Astrocyte (in vitro differentiated cells and primary cell): ENCODE results near the gene VRK3. TPM values are rescaled to one million over a fixed set of nuclear protein-coding genes. Genes with fewer than 3 reads are reported as not detected.

Experiments
- DNase-seq: peaks from one replicate; pipeline ENCODE4 v3.0.0-alpha.2; 2010; ENCODE audit warnings: low read depth
- FAIRE-seq: peaks from 2 replicates; lab custom pipeline; 2011; peaks lifted over from hg19 to GRCh38; lab: Jason Lieb, UNC
- H2AFZ ChIP-seq: 2 replicates; pipeline ENCODE4 v1.6.0; 2012; ENCODE audit warnings: low read depth, low read length, inconsistent platforms
- H3K27ac ChIP-seq: 2 replicates; pipeline ENCODE4 v1.5.1; 2011; ENCODE audit warnings: low read depth, low read length, inconsistent platforms
- H3K27me3 ChIP-seq: 2 replicates; pipeline ENCODE4 v1.6.0; 2011; ENCODE audit warnings: low read length, inconsistent platforms; ENCODE audit not compliant: insufficient read depth
- H3K36me3 ChIP-seq: 2 replicates; pipeline ENCODE4 v1.5.1; 2011; ENCODE audit warnings: low read length, inconsistent platforms; ENCODE audit not compliant: insufficient read depth
- H3K4me1 ChIP-seq: 2 replicates; pipeline ENCODE4 v1.5.1; 2011; ENCODE audit warnings: low read length, inconsistent platforms; ENCODE audit not compliant: insufficient read depth
- H3K4me2 ChIP-seq: 2 replicates; pipeline ENCODE4 v1.6.0; 2012; ENCODE audit warnings: low read length, inconsistent platforms
- H3K4me3 ChIP-seq: 2 replicates; pipeline ENCODE4 v1.5.1; 2011; ENCODE audit warnings: low read depth, mild to moderate bottlenecking, low read length, inconsistent platforms; ENCODE audit not compliant: insufficient read depth
- H3K79me2 ChIP-seq: 2 replicates; pipeline ENCODE4 v1.6.0; 2012; ENCODE audit warnings: mild to moderate bottlenecking, low read length, inconsistent platforms; ENCODE audit not compliant: insufficient read depth
- H3K9ac ChIP-seq: 2 replicates; pipeline ENCODE4 v1.6.0; 2012; ENCODE audit warnings: mild to moderate bottlenecking, low read length, inconsistent platforms
- H3K9me3 ChIP-seq: 2 replicates; pipeline ENCODE4 v1.5.1; 2012; ENCODE audit warnings: low read depth, mild to moderate bottlenecking, low read length, inconsistent platforms; ENCODE audit not compliant: insufficient read depth
- H4K20me1 ChIP-seq: 2 replicates; pipeline ENCODE4 v1.6.0; 2012; ENCODE audit warnings: low read length, inconsistent platforms; ENCODE audit not compliant: insufficient read depth
- H3K27ac Mint-ChIP-seq: one replicate; pipeline ENCODE4 v1.8.0; 2021; ENCODE audit warnings: mild to moderate bottlenecking, mixed read lengths; ENCODE audit not compliant: unreplicated experiment
- H3K27me3 Mint-ChIP-seq: one replicate; pipeline ENCODE4 v1.8.0; 2021; ENCODE audit warnings: low read depth, mixed read lengths; ENCODE audit not compliant: unreplicated experiment
- H3K36me3 Mint-ChIP-seq: one replicate; pipeline ENCODE4 v1.8.0; 2021; ENCODE audit warnings: low read depth, mixed read lengths; ENCODE audit not compliant: unreplicated experiment
- H3K4me1 Mint-ChIP-seq: one replicate; pipeline ENCODE4 v1.8.0; 2021; ENCODE audit warnings: low read depth, mixed read lengths; ENCODE audit not compliant: unreplicated experiment
- H3K4me3 Mint-ChIP-seq: one replicate; pipeline ENCODE4 v1.8.0; 2021; ENCODE audit warnings: mild to moderate bottlenecking, moderate library complexity, mixed read lengths; ENCODE audit not compliant: unreplicated experiment
- H3K9me3 Mint-ChIP-seq: one replicate; pipeline ENCODE4 v1.8.0; 2021; ENCODE audit warnings: mild to moderate bottlenecking, mixed read lengths; ENCODE audit not compliant: unreplicated experiment
- CTCF ChIP-seq: IDR thresholded peaks from 2 replicates; pipeline ENCODE4 v1.5.1; 2011; ENCODE audit warnings: low read depth, mild to moderate bottlenecking, inconsistent platforms, low read length, moderate library complexity; ENCODE audit not compliant: insufficient read depth
- EZH2 ChIP-seq: IDR thresholded peaks from 2 replicates; pipeline ENCODE4 v1.6.1; 2012; ENCODE audit warnings: mild to moderate bottlenecking, low read length, inconsistent platforms; ENCODE audit not compliant: insufficient read depth
- total RNA-seq: library from RNA; stranded (reverse); gene quantifications from 2 replicates; pipeline ENCODE4 v1.2.1, GENCODE V29; 2021

Gene VRK3
- total RNA-seq, 1 donor from 2014 or later, result 33.0 TPM

DNA sequence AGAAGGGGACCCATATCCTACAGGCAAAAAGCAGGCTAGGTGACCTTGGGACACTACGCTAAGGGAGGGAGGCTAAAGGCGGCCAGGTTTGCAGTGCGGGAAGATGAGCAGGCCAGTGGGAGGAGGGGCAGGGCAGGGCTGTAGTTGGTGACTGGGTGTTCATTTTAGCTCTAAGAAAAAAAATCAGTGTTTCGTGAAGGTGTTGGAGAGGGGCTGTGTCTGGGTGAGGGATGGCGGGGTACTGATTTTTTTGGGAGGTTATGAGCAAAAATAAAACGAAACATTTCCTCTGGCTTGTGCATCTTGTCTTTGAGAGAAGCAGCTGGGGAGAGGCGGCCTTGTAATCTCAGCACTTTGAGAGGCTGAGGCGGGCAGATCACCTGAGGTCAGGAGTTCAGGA lies 91.5 kb downstream of the VRK3 start:
- H3K9me3 Mint-ChIP-seq, result peaks cover 2% of the 10 kb centered on the region

GRCh38 chr19:49932731-49933131 lies 92.4 kb downstream of the VRK3 start:
- H3K27me3 Mint-ChIP-seq, result no peaks in the 10 kb centered on the region
- Histone ChIP-seq H3K27me3 (no peaks in the 10 kb centered on the region), H3K79me2 (peaks cover 14% of the 10 kb centered on the region), H3K4me3 (no peak overlapping the region), H3K4me2 (no peak overlapping the region), H3K9me3 (no peaks in the 10 kb centered on the region), H3K36me3 (no peaks in the 10 kb centered on the region), H4K20me1 (peaks cover 3% of the 10 kb centered on the region), H3K27ac (no peak overlapping the region), H2AFZ (no peak overlapping the region), H3K4me1 (peaks cover 4% of the 10 kb centered on the region), H3K9ac (no peak overlapping the region)
- TF ChIP-seq CTCF, result no peak
- no peak for TF ChIP-seq EZH2
- H3K36me3 Mint-ChIP-seq, result peaks cover 23% of the 10 kb centered on the region
- peaks cover 3% of the 10 kb centered on the region for H3K4me1 Mint-ChIP-seq
- H3K4me3 Mint-ChIP-seq, result no peak overlapping the region
- DNase-seq, result no peak
- peaks cover 2% of the 10 kb centered on the region for H3K9me3 Mint-ChIP-seq
- no peak overlapping the region for H3K27ac Mint-ChIP-seq
- FAIRE-seq, result no peak

More for the DNA sequence above, 91.5 kb downstream of the VRK3 start:
- Histone ChIP-seq H2AFZ (no peak overlapping the region), H3K79me2 (peaks cover 6% of the 10 kb centered on the region), H4K20me1 (no peaks in the 10 kb centered on the region), H3K36me3 (no peaks in the 10 kb centered on the region), H3K4me3 (no peak overlapping the region), H3K4me2 (no peak overlapping the region), H3K9me3 (no peaks in the 10 kb centered on the region), H3K4me1 (peaks cover 4% of the 10 kb centered on the region), H3K27me3 (no peaks in the 10 kb centered on the region), H3K9ac (no peak overlapping the region), H3K27ac (no peak overlapping the region)
- H3K27ac Mint-ChIP-seq, result no peak overlapping the region
- H3K36me3 Mint-ChIP-seq, result peaks cover 23% of the 10 kb centered on the region
- H3K4me1 Mint-ChIP-seq, result no peaks in the 10 kb centered on the region
- no peak for TF ChIP-seq CTCF
- TF ChIP-seq EZH2, result no peak
- no peak overlapping the region for H3K4me3 Mint-ChIP-seq
- DNase-seq (no peak), FAIRE-seq (no peak)
- no peaks in the 10 kb centered on the region for H3K27me3 Mint-ChIP-seq

DNA sequence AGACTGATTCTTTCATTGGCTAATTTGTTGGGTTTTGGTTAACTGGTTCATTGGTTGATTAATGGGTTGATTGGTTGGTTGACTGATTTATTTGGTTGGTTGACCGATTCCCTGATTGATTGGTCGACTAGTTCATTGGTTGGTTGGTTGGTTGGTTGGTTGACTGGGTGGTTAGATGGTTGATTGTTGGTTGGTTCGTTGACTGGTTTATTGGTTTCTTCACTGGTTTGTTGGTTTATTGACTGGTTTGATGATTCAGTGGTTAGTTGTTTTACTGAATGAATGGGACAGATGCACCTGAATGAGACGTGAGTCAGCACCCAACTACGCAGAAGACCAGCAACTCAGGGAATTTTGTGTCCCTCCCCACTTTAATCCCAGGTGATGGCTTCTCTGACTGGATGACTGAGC lies 93.1 kb downstream of the VRK3 start:
- DNase-seq, result no peak
- H4K20me1 ChIP-seq, result peaks cover 10% of the 10 kb centered on the region
- H3K4me3 Mint-ChIP-seq, result no peak overlapping the region
- H3K27me3 Mint-ChIP-seq, result no peaks in the 10 kb centered on the region
- no peak overlapping the region for H3K27ac ChIP-seq
- TF ChIP-seq CTCF (no peak), EZH2 (no peak)
- peaks cover 5% of the 10 kb centered on the region for H3K4me1 Mint-ChIP-seq
- no peak overlapping the region for H3K4me2 ChIP-seq
- H3K27me3 ChIP-seq, result no peaks in the 10 kb centered on the region
- no peak overlapping the region for H2AFZ ChIP-seq
- H3K9ac ChIP-seq, result no peak overlapping the region
- H3K9me3 Mint-ChIP-seq, result peaks cover 2% of the 10 kb centered on the region
- no peak overlapping the region for H3K4me3 ChIP-seq
- no peaks in the 10 kb centered on the region for H3K9me3 ChIP-seq
- FAIRE-seq, result no peak
- peaks cover 6% of the 10 kb centered on the region for H3K4me1 ChIP-seq
- no peaks in the 10 kb centered on the region for H3K36me3 ChIP-seq
- no peak overlapping the region for H3K27ac Mint-ChIP-seq
- peaks cover 21% of the 10 kb centered on the region for H3K79me2 ChIP-seq
- peaks cover 23% of the 10 kb centered on the region for H3K36me3 Mint-ChIP-seq
